ENCODE results near the gene MCM6. TPM values are rescaled to one million over a fixed set of nuclear protein-coding genes. Genes with fewer than 3 reads are reported as not detected.

Gene MCM6
- polyA plus RNA-seq, 3 donors = 1.3 to 2.2 (median 1.7) TPM

DNA sequence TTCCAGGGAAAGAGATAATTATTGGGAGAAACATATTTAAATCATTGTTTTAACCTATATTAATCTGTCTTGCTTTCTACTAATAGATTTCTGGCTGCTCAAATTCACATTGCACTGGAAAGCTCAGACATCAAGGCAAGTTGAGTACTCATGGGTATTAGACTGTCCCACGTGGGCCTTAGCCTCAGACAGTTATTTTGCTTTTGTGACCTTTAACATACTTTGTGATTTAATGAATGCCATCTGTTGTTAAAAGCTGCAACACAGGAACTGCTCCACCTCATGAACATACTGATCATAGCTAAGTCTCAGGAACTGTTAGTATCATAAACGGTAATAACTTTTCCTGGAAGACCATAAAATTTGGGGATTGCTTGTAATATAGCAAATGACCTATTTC lies 36.5 kb downstream of the MCM6 start:
- Histone ChIP-seq H3K4me1 (ENCODE audit: control insufficient read depth in 1 of 2, insufficient read depth in 2 of 2, low read length in 2 of 2) (peaks cover 0 to 9% of the 10 kb centered on the region in 2 donors), H3K27ac (ENCODE audit: low read depth in 1 of 2, low read length in 2 of 2) (no peak overlapping the region), H3K4me2 (replicated peaks; ENCODE audit: extremely low read depth, low read length, poor library complexity, severe bottlenecking) (no peak overlapping the region), H3K9ac (ENCODE audit: insufficient read depth, low read length, poor library complexity, severe bottlenecking) (no peak overlapping the region), H4K20me1 (ENCODE audit: insufficient read depth, low read length) (no peaks in the 10 kb centered on the region), H3K79me2 (ENCODE audit: insufficient read depth, low read length) (no peaks in the 10 kb centered on the region), H2AFZ (ENCODE audit: insufficient read depth, low read depth, low read length, poor library complexity, severe bottlenecking) (no peak overlapping the region), H3K36me3 (replicated peaks in 1 of 2; ENCODE audit: control insufficient read depth in 1 of 2, insufficient read depth in 2 of 2, low read length in 2 of 2) (peaks cover 9 to 26% of the 10 kb centered on the region in 2 donors), H3K4me3 (replicated peaks in 1 of 3; ENCODE audit: low read depth in 2 of 3, low read length in 3 of 3) (no peak overlapping the region), H3K27me3 (ENCODE audit: control insufficient read depth in 2 of 2, insufficient read depth in 2 of 2, low read length in 2 of 2) (no peaks in the 10 kb centered on the region), H3K9me3 (replicated peaks in 1 of 2; ENCODE audit: control insufficient read depth in 1 of 2, insufficient read depth in 1 of 2, low read length in 2 of 2) (no peaks in the 10 kb centered on the region)
- Mint-ChIP-seq H3K36me3 (peaks cover 24 to 34% of the 10 kb centered on the region in 2 donors), H3K9me3 (no peaks in the 10 kb centered on the region), H3K4me3 (no peak overlapping the region), H3K27me3 (ENCODE audit: low read depth in 3 of 3) (no peaks in the 10 kb centered on the region), H3K27ac (peak overlapping the region in 1 of 7 donors; percentile 37), H3K4me1 (peaks cover 10% of the 10 kb centered on the region)
- TF ChIP-seq, protein P1, sequence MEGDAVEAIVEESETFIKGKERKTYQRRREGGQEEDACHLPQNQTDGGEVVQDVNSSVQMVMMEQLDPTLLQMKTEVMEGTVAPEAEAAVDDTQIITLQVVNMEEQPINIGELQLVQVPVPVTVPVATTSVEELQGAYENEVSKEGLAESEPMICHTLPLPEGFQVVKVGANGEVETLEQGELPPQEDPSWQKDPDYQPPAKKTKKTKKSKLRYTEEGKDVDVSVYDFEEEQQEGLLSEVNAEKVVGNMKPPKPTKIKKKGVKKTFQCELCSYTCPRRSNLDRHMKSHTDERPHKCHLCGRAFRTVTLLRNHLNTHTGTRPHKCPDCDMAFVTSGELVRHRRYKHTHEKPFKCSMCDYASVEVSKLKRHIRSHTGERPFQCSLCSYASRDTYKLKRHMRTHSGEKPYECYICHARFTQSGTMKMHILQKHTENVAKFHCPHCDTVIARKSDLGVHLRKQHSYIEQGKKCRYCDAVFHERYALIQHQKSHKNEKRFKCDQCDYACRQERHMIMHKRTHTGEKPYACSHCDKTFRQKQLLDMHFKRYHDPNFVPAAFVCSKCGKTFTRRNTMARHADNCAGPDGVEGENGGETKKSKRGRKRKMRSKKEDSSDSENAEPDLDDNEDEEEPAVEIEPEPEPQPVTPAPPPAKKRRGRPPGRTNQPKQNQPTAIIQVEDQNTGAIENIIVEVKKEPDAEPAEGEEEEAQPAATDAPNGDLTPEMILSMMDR (IDR thresholded peaks at IDR 0.05) = no peak
- intact Hi-C loops (cut with micrococcal nuclease) = no loop called here
- WGBS (ENCODE audit: insufficient coverage) = no CpG with 5 or more reads among the region's 2 CpGs
- no peak for DNase-seq

DNA sequence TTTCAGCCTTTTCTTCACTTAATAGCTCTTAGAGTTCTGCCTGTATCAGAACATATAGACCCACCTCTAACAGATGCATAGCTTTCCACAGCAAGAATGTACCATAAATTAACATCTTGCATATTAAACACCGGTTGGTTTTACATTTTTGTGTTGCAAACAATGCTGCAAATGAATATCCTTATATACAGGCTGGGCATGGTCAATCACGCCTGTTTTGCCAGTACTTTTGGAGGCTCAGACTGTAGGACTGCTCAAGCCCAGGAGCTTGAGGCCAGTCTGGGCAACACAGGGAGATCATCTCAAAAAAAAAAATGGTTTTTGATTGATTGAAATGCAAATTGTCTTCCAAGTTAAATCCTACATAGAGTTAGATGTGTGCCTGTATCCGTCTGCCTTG lies 37.7 kb downstream of the MCM6 start:
- Histone ChIP-seq H3K79me2 (ENCODE audit: insufficient read depth, low read length) (no peaks in the 10 kb centered on the region), H3K9me3 (replicated peaks in 1 of 2; ENCODE audit: control insufficient read depth in 1 of 2, insufficient read depth in 1 of 2, low read length in 2 of 2) (no peaks in the 10 kb centered on the region), H4K20me1 (ENCODE audit: insufficient read depth, low read length) (no peaks in the 10 kb centered on the region), H3K27ac (ENCODE audit: low read depth in 1 of 2, low read length in 2 of 2) (no peak overlapping the region), H2AFZ (ENCODE audit: insufficient read depth, low read depth, low read length, poor library complexity, severe bottlenecking) (no peak overlapping the region), H3K4me3 (replicated peaks in 1 of 3; ENCODE audit: low read depth in 2 of 3, low read length in 3 of 3) (no peak overlapping the region), H3K4me1 (ENCODE audit: control insufficient read depth in 1 of 2, insufficient read depth in 2 of 2, low read length in 2 of 2) (peaks cover 0 to 9% of the 10 kb centered on the region in 2 donors), H3K36me3 (replicated peaks in 1 of 2; ENCODE audit: control insufficient read depth in 1 of 2, insufficient read depth in 2 of 2, low read length in 2 of 2) (peaks cover 6 to 17% of the 10 kb centered on the region in 2 donors), H3K4me2 (replicated peaks; ENCODE audit: extremely low read depth, low read length, poor library complexity, severe bottlenecking) (no peak overlapping the region), H3K27me3 (ENCODE audit: control insufficient read depth in 2 of 2, insufficient read depth in 2 of 2, low read length in 2 of 2) (no peaks in the 10 kb centered on the region), H3K9ac (ENCODE audit: insufficient read depth, low read length, poor library complexity, severe bottlenecking) (no peak overlapping the region)
- Mint-ChIP-seq H3K27ac (no peak overlapping the region), H3K4me1 (peaks cover 10% of the 10 kb centered on the region), H3K27me3 (ENCODE audit: low read depth in 3 of 3) (no peaks in the 10 kb centered on the region), H3K4me3 (no peak overlapping the region), H3K36me3 (peaks cover 13 to 22% of the 10 kb centered on the region in 2 donors), H3K9me3 (no peaks in the 10 kb centered on the region)
- no peak for DNase-seq
- 83% methylated on average over 2 of the region's 3 CpGs for WGBS (ENCODE audit: insufficient coverage)
- TF ChIP-seq, protein P1 (IDR thresholded peaks at IDR 0.05) = no peak
- intact Hi-C loops (cut with micrococcal nuclease) = no loop called here

All from CD14-positive monocyte (primary cell).